DMS114 treated with DMSO at 0.1 percent for 48 hours (cell line): ENCODE measurements around the gene KRT25.

Source experiments
- DNase-seq: peaks from one replicate; lab custom pipeline; 2025; ENCODE audit not compliant: unreplicated experiment; lab: John Stamatoyannopoulos, UW

KRT25 gene, protein sequence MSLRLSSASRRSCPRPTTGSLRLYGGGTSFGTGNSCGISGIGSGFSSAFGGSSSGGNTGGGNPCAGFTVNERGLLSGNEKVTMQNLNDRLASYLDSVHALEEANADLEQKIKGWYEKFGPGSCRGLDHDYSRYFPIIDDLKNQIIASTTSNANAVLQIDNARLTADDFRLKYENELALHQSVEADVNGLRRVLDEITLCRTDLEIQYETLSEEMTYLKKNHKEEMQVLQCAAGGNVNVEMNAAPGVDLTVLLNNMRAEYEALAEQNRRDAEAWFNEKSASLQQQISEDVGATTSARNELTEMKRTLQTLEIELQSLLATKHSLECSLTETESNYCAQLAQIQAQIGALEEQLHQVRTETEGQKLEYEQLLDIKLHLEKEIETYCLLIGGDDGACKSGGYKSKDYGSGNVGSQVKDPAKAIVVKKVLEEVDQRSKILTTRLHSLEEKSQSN

DNA sequence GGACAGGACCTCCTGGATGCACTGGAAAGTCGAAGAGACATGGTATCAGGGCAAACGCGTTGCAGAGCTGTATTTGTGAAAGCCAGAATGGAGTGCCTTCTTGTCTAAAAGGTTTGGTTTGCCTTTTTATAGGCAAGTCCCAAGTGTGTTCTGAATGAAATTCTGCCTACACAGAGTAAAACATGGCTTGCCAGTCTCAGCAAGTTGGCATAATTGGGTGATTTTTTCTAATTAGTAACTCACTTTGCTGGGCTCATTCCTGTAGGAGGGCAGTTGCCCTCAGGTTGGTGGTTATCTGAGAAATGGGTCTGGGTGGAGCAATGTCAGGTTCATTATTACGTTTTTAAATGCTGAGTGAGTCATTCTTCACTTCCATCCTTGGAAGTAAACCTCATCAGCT is at the start of gene KRT25:
Gene KRT25 (minus strand): TSS at position 101 of the 400 bp plus-strand sequence. CDS start 60 bp downstream, at position 41.
- no peak for DNase-seq

DNA sequence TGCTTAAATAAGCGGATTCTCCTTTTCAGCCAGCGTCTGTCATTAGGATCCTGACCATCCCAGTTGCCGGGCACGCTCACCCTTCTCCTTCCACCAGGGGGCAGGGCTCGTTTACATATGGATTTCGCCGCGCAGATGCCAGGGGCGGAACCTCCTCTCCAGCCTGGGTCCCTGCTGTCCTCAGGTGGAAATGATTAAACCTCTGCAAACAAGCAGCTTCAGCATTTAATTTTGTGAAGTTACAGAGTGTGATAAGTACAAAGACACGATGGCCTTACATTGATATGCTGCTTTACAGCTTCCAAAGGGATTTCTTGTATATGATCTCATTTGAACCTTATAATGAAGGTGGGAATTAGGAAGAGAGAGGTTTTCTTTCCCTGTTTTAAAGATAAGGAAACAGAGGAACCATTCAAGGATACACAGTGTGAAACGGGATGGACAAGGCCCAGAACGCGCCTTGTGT is 48.5 kb upstream of the KRT25 start:
- peak; percentile 69 for DNase-seq

DNA sequence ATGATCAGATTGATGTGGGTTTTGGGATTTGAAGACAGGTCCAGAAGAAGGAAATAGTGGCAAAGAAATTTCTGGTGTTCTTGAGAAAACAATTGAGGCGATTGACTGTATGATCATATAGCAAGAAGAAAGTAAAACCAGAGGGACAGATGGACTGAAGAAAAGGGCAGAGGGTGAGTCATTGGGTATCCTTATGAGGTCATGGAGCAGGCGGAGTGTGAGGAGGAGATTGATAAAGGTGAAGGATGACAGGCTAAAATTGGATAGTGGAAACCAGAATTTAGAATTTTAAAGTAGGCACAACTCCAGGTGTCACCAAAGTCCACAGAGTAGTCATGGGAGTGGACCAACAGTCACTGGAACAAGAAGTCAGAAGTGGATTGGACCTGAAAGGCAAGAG is 46.0 kb upstream of the KRT25 start:
- no peak for DNase-seq

DNA sequence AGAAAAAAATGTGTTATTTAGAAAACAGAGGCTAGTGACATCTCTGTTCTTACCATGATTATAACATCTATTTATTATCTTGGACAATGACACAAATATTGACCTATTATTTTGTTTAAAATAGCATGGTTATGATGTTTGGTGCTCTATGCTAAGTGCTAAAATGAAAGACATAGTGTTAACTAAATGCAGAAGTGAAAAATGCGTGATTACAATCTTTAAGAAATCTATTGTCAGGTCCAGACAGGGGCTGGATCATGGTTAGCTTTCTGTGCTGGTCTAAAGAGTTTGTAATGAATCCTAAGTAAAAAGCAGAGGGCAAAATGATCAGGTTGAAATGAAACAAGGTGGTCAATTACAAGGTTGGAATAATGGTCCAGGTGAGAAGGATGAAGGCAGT is 45.2 kb upstream of the KRT25 start:
- DNase-seq = no peak

DNA sequence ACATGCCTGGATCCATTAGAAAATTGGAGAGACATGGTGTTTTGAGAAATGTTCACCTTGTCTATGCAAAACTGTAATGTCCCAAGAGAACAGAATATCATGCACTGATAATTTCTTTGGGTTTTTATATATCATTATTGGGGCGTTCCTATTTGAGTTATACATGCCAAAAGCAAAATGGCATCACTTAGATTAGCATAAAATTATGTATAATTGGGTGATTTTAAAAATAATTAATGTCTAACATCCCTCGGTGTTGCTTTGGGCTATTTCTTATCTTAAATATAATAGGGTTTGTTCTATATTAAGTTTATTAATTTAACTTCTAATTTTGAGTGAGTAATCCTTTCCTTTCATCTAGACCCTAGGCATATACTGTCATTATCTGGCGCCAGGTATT is 44.7 kb upstream of the KRT25 start, which contains the start of gene KRT28:
Gene KRT28 (minus strand): TSS at position 101 of the 400 bp plus-strand sequence. CDS start 66 bp downstream, at position 35.
- DNase-seq = no peak

DNA sequence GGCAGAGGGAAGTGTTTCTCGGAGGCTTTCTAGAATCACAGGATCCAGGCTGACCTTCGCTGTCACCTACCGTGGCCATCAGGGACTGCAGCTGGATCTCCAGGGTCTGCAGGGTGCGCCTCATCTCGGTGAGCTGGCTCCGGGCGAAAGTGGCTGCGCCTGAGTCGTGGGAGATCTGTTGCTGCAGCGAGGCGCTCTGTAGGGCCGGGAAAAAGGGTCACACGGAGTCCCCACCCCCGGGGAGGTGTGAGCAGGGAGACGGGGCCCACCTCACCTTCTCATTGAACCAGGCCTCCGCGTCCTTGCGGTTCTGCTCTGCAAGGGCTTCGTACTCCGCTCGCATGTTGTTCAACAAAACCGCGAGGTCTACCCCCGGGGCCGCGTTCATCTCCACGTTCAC is 41.7 kb upstream of the KRT25 start:
- no peak for DNase-seq

DNA sequence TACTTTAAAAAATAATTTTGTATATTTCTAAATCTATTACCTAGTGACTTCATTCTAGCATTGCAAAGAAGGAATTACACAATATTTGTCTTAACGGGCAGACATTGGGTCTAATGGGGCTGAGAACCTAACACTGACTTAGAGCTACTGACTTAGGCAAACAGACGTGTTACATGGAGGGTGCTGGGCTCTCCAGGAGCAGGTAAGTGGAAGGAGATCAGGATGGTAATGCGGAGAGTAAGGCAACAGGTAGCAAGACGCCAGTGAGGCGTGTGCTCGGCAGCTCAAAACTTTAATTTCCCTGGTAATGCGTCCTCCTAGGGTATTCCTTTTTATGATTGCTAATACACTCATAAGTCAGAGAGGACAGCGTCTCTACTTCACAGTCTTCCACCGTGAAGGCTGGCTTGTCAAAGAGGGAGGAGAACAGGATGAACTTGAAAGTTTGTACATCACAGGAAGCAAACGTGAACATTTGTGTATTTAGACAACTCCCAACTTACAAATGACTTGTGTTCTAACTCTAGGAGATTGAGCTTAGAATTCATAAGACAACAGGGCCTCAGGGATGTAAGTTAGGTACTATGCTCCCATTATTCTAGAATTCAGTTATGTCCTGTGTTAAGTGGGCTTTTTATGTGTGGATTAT is 40.0 kb upstream of the KRT25 start:
- no peak for DNase-seq

DNA sequence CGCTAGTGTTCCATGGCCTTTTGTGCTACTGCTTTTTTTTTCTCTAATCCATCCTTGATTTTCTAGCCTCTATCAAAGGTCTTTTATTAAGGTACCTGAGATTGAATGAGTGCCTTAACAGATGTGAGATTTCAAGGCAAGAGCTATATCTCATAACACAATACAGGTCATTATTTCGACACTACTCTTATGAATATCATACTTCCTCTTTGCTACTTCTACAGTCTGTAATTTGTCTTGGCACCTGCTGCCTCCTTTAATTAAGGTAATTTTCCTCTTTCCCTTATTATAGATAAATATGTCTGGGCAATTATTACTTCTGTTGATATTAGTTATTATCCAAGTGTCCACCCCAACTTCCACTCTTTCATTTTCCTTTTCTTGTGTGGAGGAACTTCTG is 39.3 kb upstream of the KRT25 start:
- no peak for DNase-seq

DNA sequence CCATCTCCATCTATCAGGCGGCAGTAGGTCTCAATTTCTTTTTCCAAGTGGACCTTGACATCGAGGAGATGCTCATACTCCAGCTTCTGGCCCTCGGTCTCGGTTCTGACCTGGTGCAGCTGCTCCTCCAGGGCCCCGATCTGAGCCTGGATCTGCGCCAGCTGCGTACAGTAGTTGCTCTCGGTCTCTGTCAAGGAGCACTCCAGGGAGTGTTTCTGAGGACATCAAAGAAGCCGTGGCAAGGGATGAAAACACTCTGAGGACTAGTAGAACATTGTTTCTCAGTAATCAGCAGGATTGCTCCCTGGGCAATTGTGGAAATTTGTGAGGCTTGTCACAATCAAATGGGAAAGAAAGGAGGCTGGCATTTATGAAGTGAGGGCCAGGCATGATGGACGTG is 38.7 kb upstream of the KRT25 start:
- DNase-seq = no peak

DNA sequence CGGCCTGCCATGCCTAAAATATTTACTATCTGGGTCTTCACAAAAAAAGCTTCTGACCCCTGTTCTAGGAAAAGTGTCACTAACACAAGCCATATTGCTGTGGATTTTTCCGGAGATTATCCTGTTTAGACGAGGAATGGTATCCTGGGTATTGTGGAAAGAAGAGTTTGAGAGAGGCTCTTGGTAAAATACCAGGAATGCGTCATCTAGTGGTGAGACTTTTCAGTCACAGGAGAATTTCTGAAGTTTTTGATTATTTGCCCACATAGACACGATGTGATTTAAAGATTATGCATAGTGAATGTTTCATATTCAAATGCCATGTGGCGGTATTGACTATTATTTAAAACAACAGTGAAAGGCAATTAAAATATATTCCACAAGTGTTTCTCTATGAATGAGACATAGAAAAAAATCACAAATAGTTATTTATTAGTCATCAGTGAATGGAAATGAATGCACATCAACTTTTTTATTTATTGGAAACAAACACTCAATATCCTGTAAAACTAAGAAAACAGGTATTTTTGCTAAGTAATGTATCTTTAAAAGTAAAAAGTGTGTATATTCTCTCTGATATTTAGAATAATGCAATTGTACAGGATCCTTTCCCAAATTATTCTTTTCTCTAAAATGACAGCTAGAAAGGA is 36.8 kb upstream of the KRT25 start:
- DNase-seq = peak; percentile 7

DNA sequence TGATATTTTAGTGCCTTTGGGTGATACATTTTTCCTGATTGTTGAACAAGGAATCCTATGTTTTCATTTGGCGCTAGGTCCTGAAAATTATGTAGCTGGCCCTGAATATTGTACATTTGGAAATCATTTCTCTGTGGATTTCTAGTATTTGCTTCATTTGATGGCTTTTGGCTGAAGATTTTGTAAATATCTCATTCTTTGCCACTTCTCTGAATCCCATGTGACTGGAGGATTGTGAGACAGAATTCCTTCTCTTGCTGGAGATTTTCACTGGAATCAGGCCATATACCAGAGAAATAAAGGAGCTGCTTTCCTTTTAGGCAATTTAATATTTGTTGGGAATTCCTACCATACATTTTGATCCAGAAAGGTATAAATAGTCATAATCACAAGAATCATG is 36.0 kb upstream of the KRT25 start:
- no peak for DNase-seq

DNA sequence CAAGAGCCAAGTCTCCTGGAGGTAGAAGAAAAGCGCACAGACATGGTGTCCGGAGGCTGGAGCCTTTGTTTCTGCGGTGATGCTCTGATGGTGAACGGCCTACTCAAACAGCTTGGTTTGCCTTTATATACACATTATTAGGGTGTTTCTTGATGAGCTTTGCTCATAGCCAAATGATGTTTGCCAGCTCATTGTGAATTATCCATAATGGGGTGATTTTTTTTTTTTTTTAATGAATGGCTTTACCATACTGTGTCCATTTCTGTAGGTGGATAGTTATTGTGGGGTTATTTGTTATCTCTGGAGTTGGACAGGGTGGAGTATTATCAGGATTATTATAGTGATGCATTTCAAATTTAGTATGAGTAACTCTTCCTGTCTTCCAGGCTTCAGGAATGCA is 27.3 kb upstream of the KRT25 start, which contains the start of gene KRT27:
Gene KRT27 (minus strand): TSS at position 101 of the 400 bp plus-strand sequence. CDS start 57 bp downstream, at position 44.
- DNase-seq = no peak

DNA sequence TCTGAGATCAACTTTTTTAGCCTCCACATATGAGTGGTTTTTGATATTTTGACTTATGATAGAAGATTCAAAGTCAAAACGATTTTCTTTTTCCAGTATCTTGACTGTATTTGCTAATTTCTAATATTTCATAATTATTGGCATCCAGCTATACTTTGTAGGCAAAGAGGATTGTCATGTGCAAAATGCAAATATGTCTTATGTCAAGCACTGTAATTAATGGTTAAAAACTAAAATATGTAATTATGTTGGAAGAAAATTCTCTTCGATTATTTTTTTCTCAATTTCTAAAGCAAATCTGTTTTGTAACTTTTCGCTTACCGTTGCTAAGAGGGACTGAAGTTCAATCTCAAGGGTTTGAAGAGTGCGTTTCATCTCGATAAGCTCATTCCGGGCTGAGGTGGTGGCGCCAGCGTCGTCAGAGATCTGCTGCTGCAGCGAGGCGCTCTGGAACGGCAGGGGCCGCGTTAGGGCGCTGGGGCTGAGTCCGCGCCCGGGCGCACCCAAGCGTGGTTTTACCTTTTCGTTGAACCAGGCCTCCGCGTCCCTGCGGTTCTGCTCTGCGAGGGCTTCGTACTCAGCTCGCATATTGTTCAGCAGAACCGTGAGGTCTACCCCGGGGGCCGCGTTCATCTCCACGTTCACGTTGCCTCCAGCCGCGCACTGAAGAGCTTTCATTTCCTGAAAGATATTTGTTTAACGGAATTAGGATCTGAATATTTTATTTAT is 24.2 kb upstream of the KRT25 start:
- DNase-seq = no peak

DNA sequence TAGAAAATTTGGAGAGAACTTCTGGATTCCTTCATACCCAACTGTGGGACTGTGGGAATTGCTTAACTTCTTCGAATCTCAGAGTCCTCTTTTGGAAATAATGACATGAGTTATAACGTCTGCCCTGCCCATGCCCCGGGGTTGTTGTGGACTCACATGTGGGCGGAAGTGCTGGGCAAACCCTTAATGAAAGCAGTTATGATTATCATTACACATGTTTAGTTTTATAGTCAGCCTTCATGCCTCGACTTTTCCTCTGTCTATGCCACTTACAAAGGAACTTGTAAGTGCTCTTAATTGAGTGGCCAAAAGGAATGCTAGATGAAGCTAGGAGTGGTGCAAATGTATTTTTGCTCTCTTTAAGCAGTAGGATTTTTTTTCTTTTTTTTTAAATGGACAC is 23.3 kb upstream of the KRT25 start:
- no peak for DNase-seq

DNA sequence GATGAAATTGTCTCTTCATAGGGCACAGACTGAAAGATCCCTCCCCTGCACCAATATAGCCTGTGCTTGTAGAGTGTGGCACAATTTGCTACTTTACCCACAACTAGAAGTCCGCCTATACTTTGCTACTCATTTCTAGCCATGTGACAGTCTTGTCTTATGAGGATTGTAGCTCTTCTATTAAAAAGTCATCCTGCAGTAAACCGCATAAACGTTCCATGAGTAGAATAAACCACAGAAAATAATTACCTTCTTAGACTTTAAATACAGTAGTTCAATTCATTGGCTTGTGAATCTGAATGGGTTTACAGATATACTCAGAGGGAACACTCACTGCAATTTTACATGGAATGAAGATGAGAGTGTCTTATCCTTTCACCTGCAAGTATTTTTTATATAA is 22.8 kb upstream of the KRT25 start:
- no peak for DNase-seq

DNA sequence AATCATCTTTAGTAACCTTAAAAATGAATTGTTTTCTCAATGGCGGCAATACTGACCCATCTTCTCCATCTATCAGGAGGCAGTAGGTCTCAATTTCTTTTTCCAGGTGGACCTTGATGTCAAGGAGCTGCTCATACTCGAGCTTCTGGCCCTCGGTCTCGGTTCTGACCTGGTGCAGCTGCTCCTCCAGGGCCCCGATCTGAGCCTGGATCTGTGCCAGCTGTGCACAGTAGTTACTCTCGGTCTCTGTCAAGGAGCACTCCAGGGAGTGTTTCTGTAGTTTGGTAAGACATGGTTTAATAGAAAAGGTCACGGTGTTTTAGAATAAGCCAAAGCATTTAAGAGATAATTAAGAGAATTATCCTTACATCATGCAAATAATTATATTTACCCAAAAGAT is 22.3 kb upstream of the KRT25 start:
- no peak for DNase-seq

DNA sequence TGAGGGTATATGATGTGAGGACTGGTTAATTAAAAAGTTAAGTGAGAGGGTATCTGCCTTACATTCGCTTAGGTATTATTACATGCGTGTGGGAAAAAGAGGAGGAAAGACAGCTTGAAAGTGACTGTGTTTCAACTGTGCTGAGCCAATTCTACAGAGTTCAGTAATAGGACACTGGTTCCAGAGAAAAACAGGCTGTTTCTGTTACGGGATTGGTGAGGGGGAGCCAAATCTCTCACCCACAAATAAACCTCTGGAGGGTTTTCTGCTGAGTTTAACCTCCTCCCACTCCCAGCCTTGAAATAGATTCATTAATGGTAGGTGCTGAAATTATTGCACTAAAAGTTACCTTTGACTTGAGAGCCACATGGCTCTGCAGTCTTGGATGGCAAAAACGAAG is 20.8 kb upstream of the KRT25 start:
- DNase-seq = no peak

DNA sequence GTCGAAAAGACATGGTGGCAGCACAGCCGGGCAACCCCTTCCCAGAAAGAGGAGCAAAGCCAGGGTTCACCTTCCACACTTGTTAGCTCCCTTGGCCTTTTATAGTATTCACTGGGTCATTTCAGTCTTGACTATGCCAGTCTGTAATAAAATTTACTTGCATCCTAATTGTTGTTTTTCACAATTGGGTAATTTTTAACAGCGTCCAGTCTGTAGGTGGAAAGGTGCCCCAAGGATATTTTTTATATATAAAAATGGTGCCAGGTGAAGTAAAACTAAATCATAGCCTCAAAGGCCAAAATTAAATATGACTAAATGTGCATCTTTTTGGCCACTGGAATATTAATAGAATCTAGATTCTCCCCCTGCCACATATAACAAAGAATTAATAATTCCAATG is 17.0 kb upstream of the KRT25 start, which contains the start of gene KRT26:
Gene KRT26 (minus strand): TSS at position 101 of the 400 bp plus-strand sequence. CDS start 88 bp downstream, at position 13.
- DNase-seq = no peak

DNA sequence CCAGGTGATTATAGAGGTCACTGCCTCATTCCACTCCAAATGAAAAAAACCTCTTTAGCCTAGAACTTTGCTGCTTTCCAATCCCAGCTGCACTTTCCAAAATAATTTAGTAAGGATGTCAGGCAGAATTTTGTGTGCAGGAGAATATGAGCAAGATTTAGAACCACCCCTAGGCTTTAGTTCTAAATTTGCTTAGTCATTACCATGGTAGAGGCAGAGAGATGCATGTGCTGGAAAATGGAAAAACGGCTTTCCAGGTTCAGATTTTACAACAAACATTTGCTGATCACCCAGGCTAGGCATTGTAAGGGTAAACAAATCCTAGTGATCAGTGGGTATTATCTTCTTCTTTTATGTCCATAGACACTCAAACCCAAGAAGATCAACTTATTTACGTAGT is 10.5 kb upstream of the KRT25 start:
- DNase-seq = no peak

DNA sequence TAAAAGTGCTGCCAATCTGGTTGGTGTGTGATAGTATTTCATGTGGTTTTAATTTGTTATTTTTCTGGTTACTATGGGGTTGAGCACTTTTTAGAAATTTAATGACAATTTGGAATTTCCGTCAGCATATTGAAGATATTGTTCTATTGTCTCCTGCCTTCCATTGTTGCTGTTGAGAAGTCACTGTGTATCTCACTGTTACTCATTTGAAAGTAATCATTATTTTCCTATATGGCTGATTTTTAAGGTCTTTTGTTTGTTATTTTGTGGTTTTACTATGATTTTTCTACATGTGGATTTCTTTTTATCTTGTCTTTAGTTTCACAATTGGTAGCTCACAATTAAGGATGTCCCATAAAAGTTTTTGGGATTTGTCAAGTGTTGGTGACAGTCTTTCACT is 8.6 kb upstream of the KRT25 start:
- no peak for DNase-seq
